Neural cell (in vitro differentiated cells): Measurements from ENCODE around the gene CPD. TPM values are rescaled to one million over a fixed set of nuclear protein-coding genes. Genes with fewer than 3 reads are reported as not detected.

Experiments used
- polyA plus RNA-seq: library from polyadenylated mRNA; depleted of rRNA; stranded (reverse); fragments of >200 nt; gene quantifications from 2 replicates; pipeline ENCODE4 v1.2.3, GENCODE V29; 2014
- small RNA-seq, 3 experiments: library from RNA; depleted of rRNA; stranded (forward); fragments of <200 nt; gene quantifications; one replicate each; pipeline ENCODE3, GENCODE V24; 2012

The CPD gene
- polyA plus RNA-seq, 1 donor from 2014 or later: 14.1 TPM

Small RNAs within 50 kb of the gene (small RNA-seq; reads per million reads assigned to genes)
- gene RF00019 (0 to 1.2 (median 0) reads per million in 3 experiments), gene RNU6-990P (0 reads per million in 3 experiments)

Other genes with a start within 250 kb of the CPD start
- gene SLC6A4, start 143.2 kb upstream of the CPD start, polyA plus RNA-seq: 1.1 TPM in 2 replicates
- 44.3 and 53.7 TPM in 2 replicates for gene BLMH, start 87.0 kb upstream of the CPD start, polyA plus RNA-seq
- gene TMIGD1, start 44.9 kb upstream of the CPD start, polyA plus RNA-seq: not detected in 2 replicates
- gene GOSR1, start 98.5 kb downstream of the CPD start, polyA plus RNA-seq: 12.4 and 20.1 TPM in 2 replicates